ENCODE results near the gene NR5A1.

NR5A1 gene

DNA sequence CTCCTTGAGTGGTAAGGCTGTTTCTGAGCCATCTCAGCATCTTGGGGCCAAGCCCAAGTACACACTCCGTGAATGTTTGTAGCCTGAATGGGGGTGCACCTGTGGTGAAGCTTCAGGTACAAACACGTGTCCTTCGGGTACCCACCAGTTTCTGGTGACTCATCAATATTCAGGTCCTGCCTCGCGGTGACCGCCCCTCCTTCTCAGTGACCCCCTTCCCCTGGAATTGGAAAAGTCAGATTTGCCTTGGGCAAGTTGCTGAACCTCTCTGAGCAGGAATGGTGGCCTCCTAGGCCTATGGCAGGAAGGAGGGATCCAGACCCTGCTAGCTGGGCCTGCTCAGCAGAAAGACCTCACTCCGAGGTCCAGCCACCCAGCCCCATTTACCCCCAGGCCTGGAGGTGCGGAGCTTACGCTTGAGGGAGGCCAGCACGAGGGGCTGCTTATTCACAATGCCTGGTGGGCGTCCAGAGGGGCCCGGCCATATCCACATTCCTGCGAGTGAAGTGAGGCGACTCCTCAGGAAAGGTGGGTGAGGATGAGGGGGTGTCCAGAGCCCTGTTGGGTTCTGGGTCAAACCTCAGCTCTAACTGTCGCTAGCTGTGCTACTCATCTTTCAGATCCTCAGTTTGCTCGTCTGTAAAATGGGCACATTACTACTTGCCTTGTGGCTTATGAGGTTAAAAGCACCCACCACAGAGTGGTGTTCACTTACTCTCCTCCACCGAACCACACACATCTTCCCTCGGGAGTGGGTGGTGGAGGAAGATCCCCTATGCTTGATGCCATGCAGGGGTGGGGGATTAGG is 49.9 kb downstream of the NR5A1 start:
- no peak for DNase-seq

DNA sequence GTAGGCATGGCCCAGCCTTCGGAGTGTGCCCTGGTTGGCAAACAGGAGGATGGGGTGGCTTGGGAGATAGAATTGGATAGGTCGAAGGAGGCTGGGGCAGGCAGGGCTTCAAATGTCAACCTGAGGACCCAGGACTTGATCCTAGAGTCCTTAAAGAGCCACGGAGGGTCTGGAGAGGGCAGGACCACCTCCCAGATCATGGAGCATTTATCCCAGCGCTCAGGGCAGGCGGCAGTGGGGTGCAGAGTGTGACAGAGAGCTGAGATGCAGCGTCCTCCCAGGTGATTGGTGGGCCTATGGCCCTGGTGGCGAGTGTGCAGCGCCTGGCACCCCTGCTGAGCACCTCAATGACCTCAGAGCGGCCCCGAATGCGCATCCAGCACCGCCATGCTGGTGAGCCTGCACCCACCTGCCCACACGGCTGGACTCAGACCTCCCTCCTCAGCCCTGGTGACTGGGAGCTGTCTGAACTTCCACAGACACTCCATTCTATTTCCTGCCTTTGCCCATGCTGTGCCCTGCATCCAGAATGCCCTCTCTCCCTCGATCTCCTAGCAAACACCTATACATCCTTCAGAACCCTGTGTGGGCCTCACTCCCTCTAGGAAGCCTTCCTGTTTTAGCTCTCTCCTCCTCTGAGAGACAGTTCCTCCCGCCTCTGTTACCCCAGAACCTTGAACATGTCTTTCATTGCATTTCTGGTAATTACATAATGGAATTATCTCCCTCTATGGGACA is 50.7 kb downstream of the NR5A1 start:
- DNase-seq, result no peak

DNA sequence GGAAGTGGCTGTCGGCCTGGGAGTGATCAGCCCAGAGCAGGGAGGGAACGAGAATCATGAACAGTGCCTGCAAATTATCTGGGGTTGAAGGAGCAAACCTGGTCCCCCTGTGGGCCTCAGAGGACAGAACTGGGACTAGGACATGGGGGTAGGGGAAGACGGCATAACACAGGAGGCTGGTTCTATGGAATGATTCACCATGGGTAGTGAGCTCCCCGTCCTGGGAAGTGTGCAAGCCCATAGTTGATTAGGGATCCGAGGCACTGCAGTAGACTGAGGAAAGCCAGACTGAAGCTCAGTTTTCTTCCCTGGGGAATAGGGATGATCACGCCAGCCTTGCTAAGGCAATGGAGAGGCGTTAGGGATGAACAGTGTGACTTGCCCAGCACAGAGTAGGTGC is 51.4 kb downstream of the NR5A1 start:
- DNase-seq, result no peak

DNA sequence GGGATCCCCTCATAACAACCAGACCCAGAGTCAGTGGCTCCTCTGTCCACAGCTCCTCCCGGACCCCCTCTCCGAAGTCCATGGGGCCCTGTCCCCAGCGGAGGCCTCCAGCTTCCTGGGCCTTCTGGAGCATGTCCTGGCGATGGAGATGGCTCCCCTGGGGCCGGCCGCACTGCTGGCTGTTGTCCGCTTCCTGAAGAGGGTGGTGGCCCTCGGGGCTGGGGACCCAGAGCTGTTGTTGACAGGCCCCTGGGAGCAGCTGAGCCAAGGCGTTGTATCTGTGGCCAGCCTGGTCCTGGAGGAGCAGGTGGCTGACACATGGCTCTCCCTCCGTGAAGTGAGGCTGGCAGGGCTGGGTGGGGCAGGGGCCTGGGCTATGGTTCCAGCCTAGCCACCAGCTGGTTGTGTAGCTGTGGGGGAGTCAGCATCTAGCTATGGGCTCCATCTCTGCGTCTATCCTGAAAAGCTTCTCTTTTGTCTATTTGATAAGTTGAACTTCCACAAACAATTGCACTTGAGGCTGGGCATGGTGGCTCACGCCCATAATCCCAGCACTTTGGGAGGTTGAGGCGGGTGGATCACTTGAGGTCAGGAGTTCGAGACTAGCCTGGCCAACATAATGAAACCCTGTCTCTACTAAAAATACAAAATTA is 52.3 kb downstream of the NR5A1 start:
- no peak for DNase-seq

DNA sequence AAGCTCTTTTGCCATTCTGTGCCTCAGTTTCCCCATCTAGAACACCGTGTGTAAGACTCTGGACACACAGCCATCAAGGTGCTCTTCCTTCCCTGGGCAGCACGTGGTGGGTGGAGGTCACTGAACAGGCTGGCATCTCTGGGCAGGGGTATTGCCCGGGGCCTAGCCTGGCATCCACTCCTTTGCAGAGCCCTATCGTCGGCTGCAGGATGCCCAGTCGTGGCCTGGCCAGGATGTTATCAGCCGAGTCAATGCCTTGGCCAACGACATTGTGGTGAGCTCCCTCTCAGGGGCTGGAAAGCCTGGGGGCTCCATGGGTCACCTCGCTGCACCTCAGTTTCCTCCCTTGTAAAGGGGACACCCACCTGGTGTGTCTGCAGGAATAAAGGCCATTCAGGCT is 52.9 kb downstream of the NR5A1 start:
- DNase-seq, result no peak

DNA sequence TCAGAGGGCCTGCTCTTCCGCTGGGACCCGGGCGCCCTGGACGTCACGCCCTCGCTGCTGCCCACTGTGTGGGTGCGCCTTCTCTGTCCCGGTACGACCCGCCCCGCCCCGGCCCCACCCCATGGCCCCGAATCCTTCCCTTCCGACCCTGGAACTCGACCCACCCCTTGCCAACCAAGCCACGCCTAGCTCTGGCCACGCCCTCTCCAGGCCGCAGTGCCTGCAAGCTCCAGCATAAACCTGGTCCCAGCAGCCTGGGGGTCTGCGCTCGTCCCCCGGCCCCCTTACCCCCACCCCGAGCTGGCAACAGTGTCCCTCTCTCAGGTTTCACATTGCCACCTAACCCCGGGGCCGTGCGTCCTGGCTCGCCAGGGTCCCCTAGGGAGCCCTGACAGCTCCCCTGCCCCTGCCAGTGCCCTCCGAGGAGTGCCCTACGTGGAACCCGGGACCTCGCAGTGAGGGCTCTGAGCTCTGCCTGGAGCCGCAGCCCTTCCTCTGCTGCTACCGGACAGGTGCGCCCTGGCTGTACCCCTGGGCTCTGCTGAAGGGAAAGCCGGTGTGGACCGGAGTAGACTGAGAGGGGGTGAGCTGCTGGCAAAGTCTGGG is 53.5 kb downstream of the NR5A1 start:
- DNase-seq, result no peak

DNA sequence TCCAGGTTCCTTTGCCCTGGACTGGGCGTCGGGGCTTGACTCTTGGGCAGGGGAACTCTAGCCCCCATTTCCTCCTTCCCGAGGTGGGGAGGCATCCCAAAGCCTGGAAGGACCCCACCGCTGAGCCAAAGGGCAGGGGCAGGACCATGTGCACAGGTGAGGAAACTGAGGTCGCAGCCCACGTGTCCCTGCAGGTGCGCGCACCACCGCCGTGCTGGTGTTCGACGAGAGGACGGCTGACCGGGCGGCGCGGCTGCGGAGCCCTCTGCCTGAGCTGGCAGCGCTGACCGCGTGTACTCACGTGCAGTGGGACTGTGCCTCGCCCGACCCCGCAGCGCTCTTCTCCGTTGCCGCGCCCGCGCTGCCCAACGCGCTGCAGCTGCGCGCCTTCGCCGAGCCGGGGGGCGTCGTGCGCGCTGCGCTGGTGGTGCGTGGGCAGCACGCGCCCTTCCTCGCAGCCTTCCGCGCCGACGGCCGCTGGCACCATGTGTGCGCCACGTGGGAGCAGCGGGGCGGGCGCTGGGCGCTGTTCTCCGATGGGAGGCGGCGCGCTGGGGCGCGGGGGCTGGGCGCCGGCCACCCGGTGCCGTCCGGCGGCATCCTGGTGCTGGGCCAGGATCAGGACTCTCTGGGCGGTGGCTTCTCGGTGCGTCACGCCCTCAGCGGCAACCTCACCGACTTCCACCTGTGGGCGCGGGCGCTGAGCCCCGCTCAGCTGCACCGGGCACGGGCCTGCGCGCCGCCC is 54.2 kb downstream of the NR5A1 start:
- no peak for DNase-seq

DNA sequence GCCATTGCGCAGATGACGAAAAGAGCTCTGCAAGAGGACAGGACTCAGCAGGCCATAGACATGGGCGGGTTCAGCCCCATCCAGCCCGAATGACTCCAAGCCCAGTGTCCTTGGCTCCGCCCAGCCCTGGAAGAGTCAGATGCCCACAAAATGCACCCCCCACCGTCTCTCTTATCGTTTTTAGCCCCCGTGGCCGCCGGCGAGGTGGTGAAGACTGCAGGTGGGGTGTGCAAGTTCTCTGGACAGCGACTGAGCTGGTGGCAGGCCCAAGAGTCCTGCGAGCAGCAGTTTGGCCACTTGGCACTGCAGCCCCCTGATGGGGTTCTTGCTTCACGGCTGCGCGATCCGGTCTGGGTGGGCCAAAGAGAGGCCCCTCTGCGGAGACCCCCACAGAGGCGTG is 54.9 kb downstream of the NR5A1 start:
- DNase-seq, result no peak

DNA sequence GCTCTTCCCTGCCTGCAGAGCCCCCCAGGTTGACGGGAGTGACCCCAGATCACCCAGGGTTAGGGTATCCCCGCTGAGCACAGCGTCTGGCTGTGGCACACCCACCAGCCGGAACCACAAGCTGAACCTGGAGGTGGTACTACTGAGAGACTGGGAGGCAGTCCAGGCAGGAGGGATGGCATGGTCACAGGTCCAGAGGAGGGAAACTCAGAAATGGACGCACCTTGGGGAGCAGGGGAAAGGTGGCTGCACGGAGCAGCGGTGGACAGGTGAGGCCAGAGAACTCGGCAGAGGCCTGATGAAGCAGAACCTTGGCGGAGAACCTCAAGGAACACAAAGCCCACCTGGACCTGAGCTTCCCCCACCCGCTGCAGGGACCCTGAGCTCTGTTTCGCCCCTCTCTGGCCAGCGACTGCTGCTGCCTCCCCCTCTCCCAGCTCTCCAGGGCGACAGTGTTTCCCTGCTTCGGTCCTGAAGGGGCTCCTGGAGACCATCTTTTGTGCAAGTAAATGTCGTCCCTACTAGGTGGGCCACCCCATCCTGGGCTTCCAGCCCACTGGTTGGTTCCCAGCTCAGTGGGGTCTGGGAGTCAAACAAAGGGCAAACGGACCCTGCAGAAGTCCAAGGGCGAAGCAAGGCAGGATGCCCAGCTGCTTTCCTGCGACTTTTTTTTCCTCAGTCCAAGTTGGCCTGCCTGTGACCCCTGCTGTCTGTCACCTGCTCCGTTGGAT is 56.1 kb downstream of the NR5A1 start:
- no peak for DNase-seq

DNA sequence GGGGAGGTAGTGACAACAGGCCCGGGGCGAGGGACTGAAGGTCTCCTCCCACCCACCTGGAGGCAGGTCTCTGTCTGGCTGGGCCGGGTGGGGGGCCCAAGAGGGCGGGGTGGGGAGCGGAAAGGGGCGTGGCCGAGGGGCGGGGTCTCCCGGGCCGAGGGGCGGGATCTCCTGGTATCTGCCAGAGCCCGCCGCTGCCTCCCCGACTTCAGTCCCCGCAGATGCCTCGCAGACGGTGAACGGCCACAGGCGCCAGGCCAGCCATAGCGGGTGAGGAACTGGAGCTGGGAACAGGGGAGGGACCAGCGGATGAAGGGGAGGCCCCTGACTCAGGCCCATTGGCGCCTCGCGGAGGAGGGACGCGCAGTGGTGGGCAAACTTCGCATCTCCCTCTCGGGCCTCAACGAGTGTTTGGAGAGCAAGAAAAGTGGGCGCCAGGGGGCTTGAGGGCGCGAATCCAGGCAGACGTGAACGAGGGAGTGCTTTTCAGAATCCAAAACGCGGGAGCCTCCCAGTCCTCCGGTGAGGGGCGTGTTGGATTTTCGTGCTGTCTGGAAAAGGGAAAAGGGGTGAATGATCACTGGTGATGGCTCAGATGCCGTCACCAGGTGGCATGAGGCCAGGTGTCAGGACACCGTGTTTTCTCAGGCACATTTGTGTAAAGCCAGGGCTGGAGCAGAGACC is 56.8 kb downstream of the NR5A1 start, which contains the start of gene ADGRD2:
Gene ADGRD2 (plus strand): TSS at position 211 of the 684 bp plus-strand sequence. CDS start 1,216 bp downstream, outside the sequence.
- DNase-seq, result no peak

DNA sequence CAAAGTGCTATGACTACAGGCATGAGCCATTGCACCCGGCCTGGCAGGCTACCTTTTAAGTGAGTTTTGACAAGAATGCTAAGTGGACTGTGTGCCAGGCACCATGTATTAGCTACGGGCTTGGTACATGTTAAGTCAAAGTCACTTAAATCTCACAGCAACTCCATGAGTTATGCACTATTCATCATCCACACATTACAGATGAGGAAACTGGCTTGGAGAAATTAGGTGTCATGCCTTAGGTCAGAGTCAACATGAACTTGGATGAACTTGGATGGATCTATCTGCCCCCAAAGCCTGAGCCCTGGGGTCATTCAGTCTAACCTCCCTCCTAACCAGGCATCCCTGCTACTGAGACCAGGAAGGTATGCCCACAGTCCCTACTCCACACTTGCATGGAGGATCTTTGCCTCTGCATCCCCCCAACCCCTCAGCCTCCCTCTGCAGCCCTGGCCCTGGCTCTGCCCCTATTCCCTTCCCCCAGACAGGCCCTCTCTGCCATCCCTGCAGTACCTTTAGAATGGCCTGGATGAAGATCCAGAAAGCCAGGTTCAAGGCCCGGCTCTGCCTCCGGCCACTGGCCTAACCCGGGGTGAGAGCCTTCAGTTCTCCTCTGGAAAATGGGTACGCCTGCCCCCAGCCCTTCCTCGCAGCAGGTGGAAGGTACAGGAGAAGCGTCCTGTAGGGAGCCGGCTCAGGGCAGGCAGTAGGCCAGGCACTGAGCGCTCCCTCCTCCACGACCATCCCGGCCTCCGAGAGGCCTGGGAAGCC is 57.6 kb downstream of the NR5A1 start:
- DNase-seq, result no peak

DNA sequence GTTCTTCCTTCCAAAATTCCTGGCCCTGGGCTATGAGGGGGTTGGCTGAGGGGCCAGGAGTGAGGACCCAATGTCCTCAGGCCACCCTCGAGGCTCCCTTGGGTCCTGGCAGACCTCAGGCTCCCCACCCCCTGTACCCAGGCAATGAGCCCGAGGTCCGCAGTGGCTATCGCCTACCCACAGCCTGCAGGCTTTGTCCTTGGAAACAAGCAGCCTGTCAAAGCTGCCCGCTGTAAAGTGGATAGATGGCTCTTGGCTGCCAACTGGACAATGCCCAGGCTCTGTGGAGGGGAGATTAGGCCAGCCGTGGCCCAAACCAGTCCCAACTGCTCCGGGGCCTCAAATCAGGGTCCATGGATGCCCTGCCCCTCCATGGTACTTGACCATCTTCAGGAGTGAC is 59.2 kb downstream of the NR5A1 start:
- no peak for DNase-seq

DNA sequence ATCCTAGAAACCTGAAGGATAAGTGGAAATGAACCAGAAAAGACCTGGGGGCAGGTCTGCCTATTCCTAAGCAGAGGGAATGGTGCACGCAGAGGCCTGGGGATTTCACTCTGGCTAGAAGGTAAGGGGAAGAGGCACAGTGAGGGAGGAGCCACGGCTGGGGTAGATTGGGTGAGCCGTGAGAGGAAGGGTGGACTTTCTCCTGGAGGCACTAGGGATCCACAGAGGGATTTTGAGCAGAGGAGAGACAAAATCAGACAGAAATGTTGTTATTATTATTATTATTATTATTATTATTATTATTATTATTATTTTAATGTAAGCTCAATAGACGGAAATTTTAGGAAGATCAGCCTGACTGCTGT is 59.9 kb downstream of the NR5A1 start:
- no peak for DNase-seq

DNA sequence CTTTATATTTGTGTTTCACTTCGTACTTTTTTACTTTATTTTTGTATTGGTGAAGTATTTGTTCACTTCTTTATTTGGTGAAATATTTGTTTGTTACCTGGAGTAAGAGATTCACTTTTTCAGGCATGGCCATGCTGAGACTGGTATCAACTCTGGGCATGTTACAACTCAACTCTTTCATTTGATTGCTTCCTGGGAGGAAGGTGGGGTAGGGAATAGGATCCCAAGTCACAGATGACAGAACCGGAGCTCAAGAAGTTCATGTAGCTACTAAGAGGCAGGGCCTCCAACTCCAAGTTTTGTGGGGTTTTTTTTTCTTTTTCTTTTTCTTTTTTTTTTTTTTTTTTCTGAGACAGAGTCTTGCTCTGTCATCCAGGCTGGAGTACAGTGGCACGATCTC is 63.0 kb downstream of the NR5A1 start:
- DNase-seq, result no peak

DNA sequence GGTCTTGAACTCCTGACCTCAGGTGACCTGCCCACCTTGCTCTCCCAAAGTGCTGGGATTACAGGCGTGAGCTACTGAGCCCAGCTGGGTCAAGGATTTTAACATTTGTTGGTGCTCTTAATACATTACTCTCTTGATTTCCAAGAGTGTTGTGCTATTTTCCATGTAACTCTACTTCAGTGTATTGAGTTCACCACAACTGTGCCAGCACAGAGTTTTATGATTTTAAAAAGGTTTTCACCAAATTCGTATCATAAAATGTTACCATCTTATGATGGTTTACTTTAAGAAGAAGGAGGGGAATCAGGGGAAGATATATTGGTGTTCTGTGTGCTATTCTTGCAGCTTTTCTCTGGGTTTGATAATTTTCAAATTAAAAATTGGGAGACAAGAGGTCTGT is 63.6 kb downstream of the NR5A1 start:
- DNase-seq, result no peak

DNA sequence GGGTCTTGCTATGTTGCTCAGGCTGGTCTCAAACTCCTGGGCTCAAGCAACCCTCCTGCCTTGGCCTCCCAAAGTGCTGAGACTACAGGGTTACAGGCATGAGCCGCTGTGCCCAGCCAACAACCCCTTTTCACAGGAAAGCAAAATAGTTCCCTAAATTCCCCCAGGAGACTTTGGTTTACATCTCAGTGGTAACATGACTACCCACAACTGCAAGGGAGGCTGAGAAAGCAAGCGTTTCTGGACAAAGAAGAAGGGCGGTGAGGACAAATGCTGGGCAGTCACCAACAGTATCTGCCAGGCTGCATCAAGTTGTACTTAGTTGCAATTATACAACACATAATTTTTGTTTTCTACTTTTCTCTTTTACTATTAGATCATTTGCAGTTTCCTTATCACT is 64.4 kb downstream of the NR5A1 start:
- no peak for DNase-seq

DNA sequence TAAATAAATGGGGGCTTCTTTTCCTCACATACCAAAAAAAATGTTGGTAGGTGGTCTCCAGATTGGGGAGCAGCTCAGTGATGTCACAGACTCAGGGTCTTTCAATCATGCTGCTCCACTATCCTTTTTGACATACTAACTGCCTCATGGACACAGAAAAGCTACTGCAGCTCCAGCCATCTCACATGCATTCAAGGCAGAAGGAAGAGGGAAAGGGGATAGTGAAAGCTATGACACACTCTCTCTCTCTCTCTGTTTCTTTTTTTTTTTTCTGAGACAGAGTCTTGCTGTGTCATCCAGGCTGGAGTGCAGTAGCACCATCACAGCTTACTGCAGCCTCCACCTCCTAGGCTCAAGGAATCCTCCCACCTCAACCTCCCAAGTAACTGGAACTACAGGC is 64.8 kb downstream of the NR5A1 start:
- no peak for DNase-seq

DNA sequence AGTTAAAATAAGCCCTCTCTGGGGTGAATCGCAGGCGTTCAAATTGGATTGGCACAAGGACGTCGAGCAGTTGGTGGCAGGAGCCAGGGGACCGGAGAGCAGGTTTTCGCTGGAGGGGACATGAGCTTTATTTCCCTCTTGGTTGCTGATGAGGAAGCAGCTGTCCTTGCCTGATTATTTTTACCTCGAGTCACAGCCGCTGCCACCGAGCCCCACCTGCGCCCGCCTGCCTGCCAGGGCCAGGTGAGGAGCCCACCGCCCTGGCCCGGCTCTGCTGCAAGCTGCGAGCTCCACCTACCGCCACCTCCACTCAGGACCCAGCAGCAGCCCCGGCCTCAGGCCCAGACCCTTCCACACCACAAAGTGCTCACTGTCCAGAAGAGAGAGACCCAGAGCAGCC is 65.9 kb downstream of the NR5A1 start:
- DNase-seq, result no peak

DNA sequence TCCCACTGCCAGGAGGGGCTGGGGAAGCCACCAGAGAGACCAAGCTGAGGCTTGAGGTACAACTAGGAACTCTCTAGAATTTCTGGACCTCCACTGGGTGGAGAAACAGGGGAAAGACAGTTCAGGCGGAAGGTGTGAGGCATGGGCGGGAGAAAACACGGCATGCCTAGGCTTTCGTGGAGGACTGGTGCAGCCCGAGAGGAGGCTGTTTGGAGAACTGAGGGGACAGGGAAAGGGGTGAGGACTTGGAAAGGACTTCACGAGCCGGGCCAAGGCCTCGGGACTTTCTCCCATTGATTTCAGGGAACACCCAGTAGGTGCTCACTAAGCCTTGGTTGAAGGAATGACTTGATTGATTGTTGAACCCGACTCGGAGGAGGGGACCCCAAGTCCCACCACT is 66.4 kb downstream of the NR5A1 start:
- DNase-seq, result no peak

DNA sequence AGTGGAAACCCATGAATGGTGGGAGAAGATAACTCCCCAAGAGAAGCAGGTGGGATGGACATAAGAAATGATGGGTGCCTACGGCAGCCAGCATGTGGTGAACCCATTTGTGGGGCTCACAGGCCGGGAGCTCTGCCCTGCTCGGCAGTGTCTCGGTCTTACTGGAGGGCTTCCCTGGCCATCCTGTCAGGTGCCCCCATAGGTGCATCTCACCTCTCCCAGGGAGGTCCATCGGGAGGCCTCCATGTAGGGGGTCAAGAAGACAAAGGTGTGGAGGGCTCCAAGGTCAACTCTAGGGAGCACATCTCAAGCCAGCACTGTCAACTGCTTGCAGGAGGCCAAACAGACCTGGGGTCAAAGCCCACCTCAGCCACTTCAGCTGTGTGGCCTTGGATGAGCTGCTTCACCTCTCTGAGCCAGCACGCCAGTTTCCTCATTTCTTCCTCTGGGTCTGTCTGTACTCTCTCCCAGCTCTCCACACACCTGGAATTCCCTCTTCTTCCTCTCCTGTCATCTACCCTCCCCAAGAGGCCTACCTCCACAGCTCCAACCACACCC is 67.4 kb downstream of the NR5A1 start:
- no peak for DNase-seq
